OCI-LY1 (cell line): ENCODE measurements around the gene EPN2.

ENCODE experiments used
- EZH2 ChIP-seq: fragments of 200-600 bp; sonication (generic), shearing (Covaris generic); IDR thresholded peaks from 2 replicates; pipeline ENCODE4 v1.8.0; 2017; ENCODE audit warnings: borderline replicate concordance, mixed run types, mild to moderate bottlenecking, antibody characterized with exemption, low read length, moderate library complexity, mixed read lengths
- TF ChIP-seq, protein P1 (sequence below): fragments of 200-600 bp; sonication (generic), shearing (Covaris generic); IDR thresholded peaks from 2 replicates; pipeline ENCODE4 v1.5.1; 2017; ENCODE audit warnings: mild to moderate bottlenecking, antibody characterized with exemption, low read length, moderate library complexity, mixed read lengths

DNA sequence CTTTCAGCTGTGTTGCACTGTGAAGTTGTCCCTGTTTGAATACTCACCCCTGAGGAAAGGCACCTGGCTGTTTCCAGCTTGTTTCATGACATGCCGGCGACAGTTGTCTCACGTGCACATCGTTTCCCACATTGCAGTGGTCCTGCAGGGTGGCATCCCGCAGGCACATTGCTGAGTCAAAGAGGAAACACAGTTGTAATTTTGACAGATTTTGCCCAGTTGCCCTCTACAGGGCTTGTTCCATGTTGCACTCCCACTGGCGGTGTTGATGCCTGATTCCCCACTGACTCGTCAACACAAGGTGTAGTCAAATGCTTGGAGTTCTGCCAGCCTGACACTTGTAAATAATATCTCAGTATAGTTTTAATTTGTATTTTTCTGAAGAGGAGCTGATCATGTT lies 23.8 kb downstream of the EPN2 start:
- TF ChIP-seq EZH2 = no peak
- TF ChIP-seq, protein P1, sequence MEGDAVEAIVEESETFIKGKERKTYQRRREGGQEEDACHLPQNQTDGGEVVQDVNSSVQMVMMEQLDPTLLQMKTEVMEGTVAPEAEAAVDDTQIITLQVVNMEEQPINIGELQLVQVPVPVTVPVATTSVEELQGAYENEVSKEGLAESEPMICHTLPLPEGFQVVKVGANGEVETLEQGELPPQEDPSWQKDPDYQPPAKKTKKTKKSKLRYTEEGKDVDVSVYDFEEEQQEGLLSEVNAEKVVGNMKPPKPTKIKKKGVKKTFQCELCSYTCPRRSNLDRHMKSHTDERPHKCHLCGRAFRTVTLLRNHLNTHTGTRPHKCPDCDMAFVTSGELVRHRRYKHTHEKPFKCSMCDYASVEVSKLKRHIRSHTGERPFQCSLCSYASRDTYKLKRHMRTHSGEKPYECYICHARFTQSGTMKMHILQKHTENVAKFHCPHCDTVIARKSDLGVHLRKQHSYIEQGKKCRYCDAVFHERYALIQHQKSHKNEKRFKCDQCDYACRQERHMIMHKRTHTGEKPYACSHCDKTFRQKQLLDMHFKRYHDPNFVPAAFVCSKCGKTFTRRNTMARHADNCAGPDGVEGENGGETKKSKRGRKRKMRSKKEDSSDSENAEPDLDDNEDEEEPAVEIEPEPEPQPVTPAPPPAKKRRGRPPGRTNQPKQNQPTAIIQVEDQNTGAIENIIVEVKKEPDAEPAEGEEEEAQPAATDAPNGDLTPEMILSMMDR = no peak; the same call in 1 of the 2 replicates
